ENCODE results near the gene SPI1. TPM values are rescaled to one million over a fixed set of nuclear protein-coding genes. Genes with fewer than 3 reads are reported as not detected.

SPI1 gene
- total RNA-seq, 2 experiments from 2014 or later, result 4.9 to 5.9 TPM

DNA sequence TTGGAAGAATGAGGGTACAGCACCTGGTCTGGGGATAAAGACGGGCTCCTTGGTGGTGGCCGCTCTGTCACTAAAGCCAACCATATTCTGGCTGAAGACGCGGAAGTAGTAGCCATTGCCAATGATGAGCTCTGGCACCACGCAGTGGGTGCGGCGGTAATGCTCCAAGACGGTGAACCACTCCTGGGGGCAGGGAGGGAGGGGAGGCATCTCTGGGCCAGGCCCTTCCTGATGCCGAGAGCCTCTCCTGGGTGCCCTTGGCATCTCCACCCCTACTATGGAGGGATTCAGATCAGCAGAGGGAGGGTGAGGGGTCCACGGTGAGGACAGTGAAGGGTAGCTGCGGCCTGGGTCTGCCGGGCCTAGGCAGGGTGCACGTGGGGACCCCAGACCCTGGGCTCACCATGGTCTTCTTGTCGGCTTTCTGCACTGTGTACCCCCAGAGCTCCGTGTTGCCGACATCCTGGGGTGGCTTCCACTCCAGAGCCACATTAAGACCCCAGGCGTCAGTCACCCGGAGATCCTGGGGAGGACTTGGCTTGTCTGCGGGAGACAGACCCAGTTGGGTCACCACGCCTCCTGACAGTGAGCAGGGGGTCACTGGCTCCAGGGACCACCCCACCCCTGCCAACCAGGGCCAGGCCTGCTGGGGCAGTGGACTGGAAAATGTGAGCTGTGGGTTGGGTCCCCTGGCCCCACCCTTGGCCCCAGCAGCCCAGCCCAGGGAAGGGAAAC is 45.4 kb downstream of the SPI1 start:
- peaks cover 24% of the 10 kb centered on the region for H3K36me3 Mint-ChIP-seq (ENCODE audit: low read depth)
- H3K27ac Mint-ChIP-seq, result no peak overlapping the region
- TF ChIP-seq, protein P1, sequence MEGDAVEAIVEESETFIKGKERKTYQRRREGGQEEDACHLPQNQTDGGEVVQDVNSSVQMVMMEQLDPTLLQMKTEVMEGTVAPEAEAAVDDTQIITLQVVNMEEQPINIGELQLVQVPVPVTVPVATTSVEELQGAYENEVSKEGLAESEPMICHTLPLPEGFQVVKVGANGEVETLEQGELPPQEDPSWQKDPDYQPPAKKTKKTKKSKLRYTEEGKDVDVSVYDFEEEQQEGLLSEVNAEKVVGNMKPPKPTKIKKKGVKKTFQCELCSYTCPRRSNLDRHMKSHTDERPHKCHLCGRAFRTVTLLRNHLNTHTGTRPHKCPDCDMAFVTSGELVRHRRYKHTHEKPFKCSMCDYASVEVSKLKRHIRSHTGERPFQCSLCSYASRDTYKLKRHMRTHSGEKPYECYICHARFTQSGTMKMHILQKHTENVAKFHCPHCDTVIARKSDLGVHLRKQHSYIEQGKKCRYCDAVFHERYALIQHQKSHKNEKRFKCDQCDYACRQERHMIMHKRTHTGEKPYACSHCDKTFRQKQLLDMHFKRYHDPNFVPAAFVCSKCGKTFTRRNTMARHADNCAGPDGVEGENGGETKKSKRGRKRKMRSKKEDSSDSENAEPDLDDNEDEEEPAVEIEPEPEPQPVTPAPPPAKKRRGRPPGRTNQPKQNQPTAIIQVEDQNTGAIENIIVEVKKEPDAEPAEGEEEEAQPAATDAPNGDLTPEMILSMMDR (IDR thresholded peaks at IDR 0.05), result no peak
- no peaks in the 10 kb centered on the region for H3K4me1 Mint-ChIP-seq (ENCODE audit: low read depth)
- DNase-seq (no peak), ATAC-seq (ENCODE audit: poor library complexity) (no peak)
- Histone ChIP-seq H3K4me3 (ENCODE audit: low read length) (no peak overlapping the region), H3K27me3 (ENCODE audit: control insufficient read depth in 1 of 2, insufficient read depth in 2 of 2, low read length in 2 of 2) (no peaks in the 10 kb centered on the region), H3K4me1 (ENCODE audit: insufficient read depth, low read length) (no peaks in the 10 kb centered on the region), H3K36me3 (ENCODE audit: insufficient read depth, low read length) (peaks cover 24% of the 10 kb centered on the region), H3K27ac (ENCODE audit: low read depth in 1 of 2, low read length in 2 of 2) (no peak overlapping the region), H3K9me3 (ENCODE audit: control insufficient read depth in 1 of 2, insufficient read depth in 1 of 2, low read length in 2 of 2) (no peaks in the 10 kb centered on the region)
- ChIA-PET CTCF (no interaction called here), POLR2A (no interaction called here)
- intact Hi-C loops (cut with DNase I, micrococcal nuclease), result no loop called here
- H3K9me3 Mint-ChIP-seq, result no peaks in the 10 kb centered on the region
- H3K4me3 Mint-ChIP-seq, result no peak overlapping the region
- no peaks in the 10 kb centered on the region for H3K27me3 Mint-ChIP-seq

DNA sequence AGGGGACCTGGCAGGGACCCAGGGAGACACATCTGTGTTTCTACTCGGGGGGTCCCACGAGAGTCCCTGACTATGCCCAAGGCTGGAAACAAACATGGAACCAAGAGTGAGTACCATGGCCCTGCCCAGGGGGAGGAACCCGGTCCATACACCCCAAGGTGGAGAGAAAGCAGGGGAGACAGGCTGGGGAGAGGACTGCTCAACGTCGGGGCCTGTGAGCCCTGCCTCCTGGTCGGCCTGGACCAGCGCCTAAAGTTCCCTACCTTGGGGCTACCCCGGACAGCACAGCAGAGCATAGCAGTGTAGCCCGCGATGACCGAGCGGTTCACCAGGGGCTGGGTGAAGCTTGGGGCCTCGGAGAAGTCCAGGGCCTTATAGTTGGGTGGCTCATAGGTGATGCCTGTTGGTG is 46.0 kb downstream of the SPI1 start:
- CTCF ChIA-PET, result no interaction called here
- intact Hi-C loops (cut with DNase I, micrococcal nuclease), result no loop called here
- no peaks in the 10 kb centered on the region for H3K27me3 Mint-ChIP-seq
- no peak overlapping the region for H3K27ac ChIP-seq (ENCODE audit: low read depth in 1 of 2, low read length in 2 of 2)
- no peaks in the 10 kb centered on the region for H3K9me3 ChIP-seq (ENCODE audit: control insufficient read depth in 1 of 2, insufficient read depth in 1 of 2, low read length in 2 of 2)
- no peak overlapping the region for H3K4me3 ChIP-seq (ENCODE audit: low read length)
- TF ChIP-seq, protein P1 (IDR thresholded peaks at IDR 0.05), result no peak
- no peaks in the 10 kb centered on the region for H3K9me3 Mint-ChIP-seq
- no peaks in the 10 kb centered on the region for H3K4me1 Mint-ChIP-seq (ENCODE audit: low read depth)
- H3K36me3 ChIP-seq (ENCODE audit: insufficient read depth, low read length), result peaks cover 26% of the 10 kb centered on the region
- H3K27me3 ChIP-seq (ENCODE audit: control insufficient read depth in 1 of 2, insufficient read depth in 2 of 2, low read length in 2 of 2), result no peaks in the 10 kb centered on the region
- POLR2A ChIA-PET, result no interaction called here
- H3K4me3 Mint-ChIP-seq, result no peak overlapping the region
- peaks cover 30% of the 10 kb centered on the region for H3K36me3 Mint-ChIP-seq (ENCODE audit: low read depth)
- DNase-seq (no peak), ATAC-seq (ENCODE audit: poor library complexity) (no peak)
- H3K27ac Mint-ChIP-seq, result peak overlapping the region; percentile 33
- no peaks in the 10 kb centered on the region for H3K4me1 ChIP-seq (ENCODE audit: insufficient read depth, low read length)

DNA sequence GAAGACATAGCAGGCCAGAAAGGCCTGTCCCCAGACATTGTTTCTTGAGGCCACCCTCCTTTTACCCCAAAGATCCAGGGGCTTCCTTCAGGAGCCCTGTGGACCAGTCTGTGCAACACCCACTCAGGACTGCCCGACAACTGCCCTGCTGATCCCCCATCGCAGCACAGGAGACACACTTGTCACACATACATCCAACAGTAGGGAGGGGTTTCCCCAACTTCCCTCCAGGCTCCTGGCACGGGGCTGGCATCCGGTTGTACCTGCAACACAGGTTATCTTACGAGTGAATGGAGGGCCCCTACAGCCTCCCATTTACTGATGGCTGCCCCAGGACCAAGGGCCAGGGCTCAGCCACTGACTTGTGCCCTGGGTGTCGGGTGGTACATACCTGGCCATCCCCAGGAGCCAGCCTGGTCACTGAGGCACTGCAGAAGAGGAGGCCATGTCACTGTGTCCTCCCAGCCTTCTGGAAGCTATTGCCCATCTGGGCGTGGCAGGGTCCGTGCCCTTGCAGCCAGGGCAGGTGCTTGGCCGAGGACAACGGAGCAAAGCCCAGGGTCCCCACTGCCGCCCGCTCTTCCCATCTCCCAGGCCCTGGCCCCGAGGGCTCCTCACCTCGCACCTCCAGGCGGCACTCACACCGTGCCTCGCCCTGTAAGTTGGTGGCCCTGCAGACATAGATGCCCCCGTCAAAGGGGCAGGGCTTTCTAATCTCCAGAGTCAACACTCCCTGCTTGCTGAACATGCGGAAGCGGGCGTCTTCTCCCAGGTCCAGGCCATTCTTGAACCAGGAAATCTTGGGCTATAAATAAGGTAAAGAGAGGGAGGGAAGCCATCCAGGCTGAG is 46.7 kb downstream of the SPI1 start:
- Mint-ChIP-seq H3K4me1 (ENCODE audit: low read depth) (no peaks in the 10 kb centered on the region), H3K9me3 (no peaks in the 10 kb centered on the region), H3K27ac (peak overlapping the region; percentile 33), H3K36me3 (ENCODE audit: low read depth) (peaks cover 34% of the 10 kb centered on the region), H3K27me3 (no peaks in the 10 kb centered on the region), H3K4me3 (no peak overlapping the region)
- no peak for DNase-seq
- Histone ChIP-seq H3K4me3 (ENCODE audit: low read length) (no peak overlapping the region), H3K27me3 (ENCODE audit: control insufficient read depth in 1 of 2, insufficient read depth in 2 of 2, low read length in 2 of 2) (no peaks in the 10 kb centered on the region), H3K9me3 (ENCODE audit: control insufficient read depth in 1 of 2, insufficient read depth in 1 of 2, low read length in 2 of 2) (no peaks in the 10 kb centered on the region), H3K27ac (ENCODE audit: low read depth in 1 of 2, low read length in 2 of 2) (no peak overlapping the region), H3K36me3 (ENCODE audit: insufficient read depth, low read length) (peaks cover 26% of the 10 kb centered on the region), H3K4me1 (ENCODE audit: insufficient read depth, low read length) (no peaks in the 10 kb centered on the region)
- TF ChIP-seq, protein P1 (IDR thresholded peaks at IDR 0.05), result no peak
- no peak for ATAC-seq (ENCODE audit: poor library complexity)
- ChIA-PET CTCF (no interaction called here), POLR2A (no interaction called here)
- intact Hi-C loops (cut with DNase I, micrococcal nuclease), result no loop called here

Data from CD4-positive, alpha-beta T cell (primary cell).